Measurements from ENCODE around the gene OCEL1.
A peak's percentile ranks its signal among the peaks of the same experiment; 100 is the strongest.

Gene OCEL1

GRCh38 chr19:17210296-17210695 lies 15.7 kb upstream of the OCEL1 start:
- no peak for DNase-seq

DNA sequence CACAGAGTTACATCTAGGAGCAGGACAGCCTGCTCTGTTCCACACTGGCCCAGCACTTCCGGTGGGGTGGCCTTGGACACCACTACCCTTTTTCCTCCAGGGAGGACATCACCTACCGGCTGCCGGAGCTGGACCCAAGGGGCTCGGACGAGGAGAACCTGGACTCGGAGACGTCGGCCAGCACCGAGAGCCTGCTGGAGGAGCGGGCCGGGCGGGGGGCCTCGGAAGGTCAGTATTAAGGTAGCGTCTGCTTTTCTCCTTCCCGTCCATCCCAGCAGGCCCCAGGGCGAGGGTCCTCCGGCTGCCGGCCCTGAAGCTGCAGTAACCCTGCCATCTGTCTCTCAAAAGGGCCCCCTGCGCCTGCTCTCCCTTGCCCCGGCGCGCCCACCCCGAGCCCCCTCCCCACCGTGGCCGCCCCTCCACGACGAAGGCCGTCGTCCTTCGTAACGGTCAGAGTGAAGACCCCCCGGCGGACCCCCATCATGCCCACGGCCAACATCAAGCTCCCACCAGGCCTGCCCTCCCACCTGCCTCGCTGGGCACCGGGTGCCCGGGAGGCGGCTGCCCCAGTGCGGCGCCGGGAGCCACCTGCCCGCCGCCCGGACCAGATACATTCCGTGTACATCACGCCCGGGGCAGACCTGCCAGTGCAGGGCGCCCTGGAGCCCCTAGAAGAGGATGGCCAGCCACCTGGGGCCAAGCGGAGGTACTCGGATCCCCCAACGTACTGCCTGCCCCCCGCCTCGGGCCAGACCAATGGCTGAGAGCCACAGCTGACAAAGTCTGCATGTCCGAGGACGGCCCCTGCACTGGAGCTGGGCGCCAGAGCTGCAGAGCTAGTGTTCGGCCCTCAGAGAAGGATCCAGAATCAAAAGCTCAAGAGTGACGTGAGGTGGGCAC lies 14.2 kb upstream of the OCEL1 start:
- no peak for DNase-seq

DNA sequence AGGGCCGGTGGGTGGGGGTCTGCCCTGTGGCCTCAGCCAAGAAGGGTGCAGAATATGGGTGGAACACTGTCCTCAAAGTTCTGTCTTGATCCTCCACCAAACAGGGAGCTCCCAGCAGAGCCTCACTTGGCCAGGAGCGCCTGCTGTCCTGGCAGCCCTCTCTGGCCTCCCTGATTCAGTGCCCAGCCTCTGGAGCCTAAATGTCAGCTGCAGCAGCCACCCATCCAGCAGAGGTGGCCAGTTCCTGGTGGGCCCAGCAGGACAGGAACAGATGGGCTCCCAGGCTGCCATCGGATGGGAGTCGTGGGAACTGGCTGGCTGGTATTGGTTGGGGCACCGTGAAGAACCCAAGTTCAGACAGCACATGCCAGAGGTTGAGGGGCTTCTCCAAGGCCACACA lies 12.7 kb upstream of the OCEL1 start:
- DNase-seq, result no peak

DNA sequence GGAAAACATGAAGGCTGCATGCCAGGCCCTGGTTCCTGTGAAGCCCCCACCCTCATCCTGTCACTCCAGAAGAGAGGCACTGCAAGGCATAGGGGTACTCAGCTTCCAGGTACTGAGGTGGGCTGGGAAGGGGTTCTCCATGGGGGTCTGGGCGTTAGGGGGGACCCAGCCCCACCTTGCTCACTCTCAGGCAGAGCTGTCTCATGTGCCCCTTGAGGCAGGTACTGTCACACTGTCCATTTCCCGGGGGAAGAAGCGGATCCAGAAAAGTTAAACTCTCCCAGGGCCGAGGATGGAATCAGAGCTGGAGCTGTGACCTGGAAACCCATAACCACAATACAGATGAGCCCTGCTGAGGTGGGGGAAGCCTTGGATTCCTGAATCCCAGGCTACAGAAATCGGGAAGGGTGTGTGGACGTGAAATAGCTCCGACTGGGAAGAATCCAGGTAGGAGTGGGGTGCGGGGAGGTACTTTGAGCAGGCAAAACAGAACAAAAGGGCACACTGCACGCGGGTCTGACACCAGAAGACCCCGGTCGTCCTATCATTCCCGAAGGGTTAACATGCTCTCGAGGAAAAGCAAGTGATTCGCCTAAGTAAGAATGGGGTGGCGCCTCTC lies 11.4 kb upstream of the OCEL1 start:
- no peak for DNase-seq

GRCh38 chr19:17215127-17215971 lies 10.7 kb upstream of the OCEL1 start, which contains the start of gene USE1:
Gene USE1 (plus strand): TSS chr19:17215357. CDS start chr19:17215406, 49 bp downstream.
- DNase-seq, result peak; percentile 91

DNA sequence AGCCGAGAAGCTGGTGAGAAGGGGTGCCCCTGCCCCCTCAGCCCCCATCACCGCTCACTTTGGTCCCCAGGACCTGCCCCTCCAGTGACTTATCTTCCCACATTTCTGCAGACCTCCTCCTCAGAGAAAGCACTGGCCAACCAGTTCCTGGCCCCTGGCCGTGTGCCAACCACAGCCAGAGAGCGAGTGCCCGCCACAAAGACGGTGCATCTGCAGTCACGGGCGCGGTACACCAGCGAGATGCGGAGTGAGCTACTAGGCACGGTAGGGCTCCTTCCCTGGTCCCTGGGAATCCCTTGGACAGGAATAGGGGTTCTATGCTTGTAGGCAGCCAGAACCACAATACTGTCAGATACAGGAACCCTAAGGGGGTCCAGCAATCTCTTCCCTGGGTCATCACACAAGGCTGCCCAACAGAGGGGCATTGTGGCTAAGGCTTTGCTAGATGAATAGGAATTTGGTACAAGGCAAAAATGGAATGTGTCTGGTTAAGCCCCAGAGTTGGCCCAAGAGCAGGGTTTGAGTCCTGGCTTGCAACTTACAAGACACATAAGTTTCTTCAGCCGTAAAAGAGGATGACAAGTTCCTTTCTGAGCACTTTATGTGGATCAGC lies 9.9 kb upstream of the OCEL1 start:
- no peak for DNase-seq

GRCh38 chr19:17219286-17219685 lies 6.7 kb upstream of the OCEL1 start:
- no peak for DNase-seq

DNA sequence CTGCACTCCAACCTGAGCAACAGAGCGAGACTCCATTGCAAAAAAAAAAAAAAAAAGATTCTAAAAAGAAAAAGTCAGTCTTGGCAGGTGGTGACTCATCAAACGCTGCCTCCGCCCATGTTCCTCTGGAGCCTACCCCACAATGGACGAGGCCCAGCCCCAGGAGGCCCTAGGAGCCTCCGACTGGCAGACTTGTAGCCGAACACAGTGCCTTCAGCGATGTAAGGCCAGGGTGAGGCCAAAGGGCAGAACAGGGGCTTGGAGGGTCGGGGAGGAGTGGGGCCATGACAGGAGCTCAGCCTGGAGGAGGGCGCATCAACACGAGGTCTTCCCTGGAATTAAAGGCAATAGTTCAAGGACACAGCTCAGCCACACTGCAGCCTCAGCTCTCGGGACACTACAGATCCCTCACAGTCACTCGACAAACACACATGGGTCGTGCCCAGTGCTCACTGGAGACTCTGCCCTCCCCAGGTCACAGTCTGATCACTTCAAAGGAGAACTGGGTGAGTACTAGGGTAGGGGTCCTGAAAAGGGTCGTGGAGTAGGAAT lies 5.7 kb upstream of the OCEL1 start:
- DNase-seq, result peak in 1 of 2 donors; percentile 29

GRCh38 chr19:17225053-17225452 lies 973 bp upstream of the OCEL1 start:
- no peak for DNase-seq

DNA sequence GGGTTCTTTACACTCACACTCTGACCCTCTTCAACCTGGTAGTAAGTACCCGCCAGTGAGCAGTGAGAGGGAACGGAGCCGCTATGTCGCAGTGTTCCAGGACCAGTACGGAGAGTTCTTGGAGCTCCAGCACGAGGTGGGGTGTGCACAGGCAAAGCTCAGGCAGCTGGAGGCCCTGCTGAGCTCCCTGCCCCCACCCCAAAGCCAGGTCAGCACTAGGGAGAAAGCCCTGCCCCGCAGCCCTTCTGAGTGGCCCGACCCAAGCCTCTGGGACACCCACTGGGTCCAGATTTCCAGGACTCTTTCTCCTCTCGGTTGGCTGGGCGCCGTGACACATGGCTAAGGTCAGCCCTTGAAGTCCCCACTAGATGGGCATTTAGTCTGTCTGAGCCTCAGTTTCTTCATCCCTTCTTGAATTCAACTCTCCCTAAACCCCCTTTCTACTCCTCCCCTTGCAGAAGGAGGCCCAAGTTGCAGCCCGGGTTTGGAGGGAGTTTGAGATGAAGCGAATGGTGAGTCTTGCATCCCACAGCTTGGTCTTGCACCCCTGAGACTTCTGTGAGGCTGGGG lies 1.9 kb downstream of the OCEL1 start:
- DNase-seq, result no peak

DNA sequence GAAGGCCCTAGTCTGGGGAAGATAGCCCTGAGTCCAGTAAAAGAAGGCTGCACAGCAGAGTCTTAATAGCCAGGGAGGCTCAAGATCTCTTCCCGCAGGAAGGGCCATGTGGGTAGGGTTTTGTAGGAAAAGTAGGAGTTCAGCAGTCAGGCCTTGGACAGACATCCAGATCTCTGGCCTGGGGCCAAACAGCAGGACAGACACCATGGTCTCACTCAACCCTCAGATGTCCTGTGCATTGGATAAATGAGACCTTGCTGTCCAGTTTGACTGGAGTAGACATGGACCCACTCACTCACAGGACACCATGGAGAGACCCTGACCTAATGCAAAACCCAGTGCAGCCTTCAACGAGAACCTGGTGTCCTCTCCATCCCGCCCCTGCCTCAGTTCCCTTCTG lies 3.9 kb downstream of the OCEL1 start:
- no peak for DNase-seq

DNA sequence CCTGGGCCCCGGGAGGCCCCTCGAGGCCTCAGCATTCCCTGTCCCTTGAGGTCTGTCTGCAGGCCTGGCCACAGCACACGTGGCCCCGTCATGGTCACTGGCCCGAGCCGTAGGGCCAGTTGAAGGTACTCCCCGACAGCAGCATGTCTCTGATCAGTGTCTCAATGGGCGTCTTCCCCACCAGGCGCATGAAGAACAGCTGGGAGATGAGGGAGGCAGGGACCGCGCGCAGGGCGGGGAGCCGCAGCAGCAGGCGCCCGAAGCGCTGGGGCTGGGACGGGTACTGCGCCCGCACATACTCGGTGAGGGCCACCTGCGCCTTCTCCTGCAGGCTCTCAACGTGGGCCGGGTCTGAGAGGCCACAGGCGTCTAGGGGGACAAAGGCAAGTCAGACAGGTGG lies 6.2 kb downstream of the OCEL1 start:
- DNase-seq, result no peak

- peak; percentile 50 to 66 for DNase-seq
Measured at GRCh38 chr19:17234911-17235299, 8.9 kb downstream of the OCEL1 start.

DNA sequence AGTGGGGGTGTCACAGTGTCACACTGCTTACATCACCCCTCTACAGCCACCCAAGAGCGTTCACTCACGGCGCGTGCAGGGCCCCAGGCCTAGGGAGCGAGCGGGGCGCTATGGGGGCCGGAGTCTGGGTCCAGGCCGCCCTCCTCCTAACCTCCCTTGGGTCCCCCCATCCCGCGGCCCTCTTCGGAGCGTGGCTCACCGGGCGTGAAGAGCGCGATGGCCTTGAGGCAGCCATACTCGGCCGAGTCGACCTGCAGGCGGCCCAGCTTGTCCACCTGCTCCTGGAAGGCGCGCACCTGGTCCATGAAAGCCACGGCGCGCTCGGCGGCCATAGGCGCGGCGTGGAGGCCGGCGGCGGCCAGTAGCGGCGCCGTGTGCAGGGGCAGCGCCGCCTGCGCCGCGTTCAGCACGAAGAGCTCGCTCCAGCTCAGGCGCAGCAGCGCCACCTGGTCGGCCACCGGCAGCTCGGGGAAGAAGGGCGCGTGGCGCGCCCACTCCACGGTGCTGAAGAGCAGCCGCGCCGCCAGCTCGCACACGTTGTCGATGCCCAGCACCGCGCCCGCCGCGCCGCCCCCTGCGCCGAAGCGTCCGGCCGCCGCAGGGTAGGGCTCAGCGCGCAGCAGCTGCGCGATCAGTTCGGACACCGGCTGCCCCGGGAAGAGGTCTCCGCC lies 9.4 kb downstream of the OCEL1 start:
- peak; percentile 75 to 77 for DNase-seq

DNA sequence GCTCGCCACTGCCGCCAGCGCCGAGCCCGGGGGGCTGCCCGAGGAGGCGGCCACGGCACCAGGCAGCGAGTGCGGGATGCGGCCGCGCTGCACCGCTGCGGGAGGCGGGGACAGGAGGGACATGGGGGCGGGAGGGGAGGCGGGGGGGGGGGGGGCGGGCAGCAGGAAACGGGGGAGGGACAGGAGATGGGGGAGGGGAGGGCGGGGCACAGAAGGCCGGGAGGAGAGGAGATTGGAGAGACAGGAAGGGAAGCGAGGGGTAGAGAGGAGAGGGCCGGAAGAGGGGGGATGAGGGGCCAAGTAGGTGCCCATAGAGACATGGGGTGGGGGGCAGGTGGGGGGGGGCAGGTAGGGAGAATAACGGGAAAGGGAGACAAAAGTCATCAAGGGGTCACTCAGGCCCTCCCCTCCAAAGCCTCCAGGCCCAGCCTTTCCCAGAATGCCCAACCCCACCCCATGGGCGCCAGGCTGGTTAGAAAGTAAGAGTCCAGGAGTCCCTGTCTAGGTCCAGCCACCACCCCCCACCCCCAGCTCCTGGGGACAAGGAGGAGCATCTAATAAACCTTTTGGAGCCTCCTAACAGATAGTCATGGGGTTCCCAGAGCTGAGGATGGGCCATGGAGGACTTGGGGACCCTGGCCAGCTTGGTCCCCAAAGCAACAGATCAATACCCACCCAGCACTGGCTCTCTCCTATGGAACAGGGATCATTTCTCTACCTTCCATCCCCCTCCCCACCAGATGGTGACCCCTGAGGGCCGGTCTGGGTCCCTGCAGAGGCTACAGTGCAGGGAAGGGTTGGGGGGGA lies 10.1 kb downstream of the OCEL1 start:
- DNase-seq, result no peak

- DNase-seq, result no peak
Measured at GRCh38 chr19:17236811-17237543, 11.0 kb downstream of the OCEL1 start.

DNA sequence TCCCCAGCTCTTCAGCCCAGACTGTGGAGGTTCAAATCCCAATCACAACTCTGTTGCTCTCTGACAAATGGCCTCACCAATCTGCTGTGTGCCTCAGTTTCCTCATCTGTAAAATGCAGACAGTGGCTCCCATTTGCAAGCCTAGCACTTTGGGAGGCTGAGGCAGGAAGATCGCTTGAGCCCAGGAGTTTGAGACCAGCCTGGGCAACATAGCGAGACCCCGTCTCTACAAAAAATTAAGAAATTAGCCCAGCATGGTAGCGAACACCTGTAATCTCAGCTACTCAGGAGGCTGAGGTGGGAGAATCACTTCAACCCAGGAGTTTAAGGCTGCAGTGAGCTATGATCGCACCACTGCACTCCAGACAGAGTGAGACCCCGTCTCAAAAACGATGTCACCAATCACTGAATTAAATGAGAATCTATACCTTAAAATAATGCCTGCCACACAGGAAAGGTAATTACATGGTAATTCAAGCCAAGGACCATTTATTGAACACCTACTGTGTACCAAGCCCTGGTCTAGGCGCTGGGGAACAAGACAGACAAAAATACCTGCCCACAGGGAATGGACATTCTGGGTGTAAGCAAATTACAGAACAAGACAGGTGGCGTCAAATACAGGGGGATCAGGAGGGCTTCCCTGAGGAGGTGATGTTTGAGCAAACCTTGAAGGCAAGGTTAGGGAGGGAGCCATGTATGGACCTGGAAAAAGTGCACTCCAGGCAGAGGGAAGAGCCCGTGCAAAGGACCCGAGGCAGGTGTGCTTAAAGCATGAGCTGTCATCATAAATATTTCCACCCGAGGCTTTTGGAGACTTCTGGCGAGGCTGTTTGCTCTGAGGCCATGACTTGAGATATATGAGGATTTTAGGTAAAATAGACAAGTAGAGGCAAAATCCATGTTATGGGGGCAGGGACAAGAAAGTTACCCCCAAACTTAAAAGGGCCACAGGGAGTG lies 12.0 kb downstream of the OCEL1 start:
- DNase-seq, result no peak

- DNase-seq, result no peak
Measured at GRCh38 chr19:17240062-17240752, 14.2 kb downstream of the OCEL1 start.
